ENCODE measurements around the gene SEMG1. TPM values are rescaled to one million over a fixed set of nuclear protein-coding genes. Genes with fewer than 3 reads are reported as not detected.

The SEMG1 gene
- total RNA-seq, 1 experiment from 2014 or later: 2.0 TPM

DNA sequence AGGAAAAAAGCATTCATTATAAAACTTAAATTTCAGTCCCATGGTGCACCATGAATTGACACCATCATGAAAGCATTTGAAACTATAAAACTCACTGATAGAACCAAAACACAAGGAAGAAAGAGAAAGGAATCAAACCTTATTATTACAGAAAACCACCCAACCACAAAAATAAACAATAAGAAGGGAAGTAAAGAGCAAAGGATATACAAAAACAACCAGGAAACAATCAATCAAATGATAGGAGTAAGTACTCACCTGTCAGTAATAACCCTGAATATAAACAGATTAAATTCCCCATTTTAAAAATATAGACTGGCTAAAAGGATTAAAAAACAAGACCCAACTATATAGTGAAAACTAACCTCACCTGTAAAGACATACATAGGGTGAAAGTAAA lies 41.8 kb downstream of the SEMG1 start:
- Histone ChIP-seq H4K91ac (ENCODE audit: insufficient read length, low read depth, low read length) (no peak overlapping the region), H2AFZ (ENCODE audit: low read length) (no peak overlapping the region)
- no peak for DNase-seq

More for the DNA sequence above, 41.8 kb downstream of the SEMG1 start:
- Mint-ChIP-seq H3K4me1 (no peaks in the 10 kb centered on the region), H3K36me3 (ENCODE audit: insufficient read depth in 1 of 3, low read depth in 3 of 3) (no peaks in the 10 kb centered on the region), H3K9me3 (no peaks in the 10 kb centered on the region), H3K27ac (no peak overlapping the region), H3K27me3 (ENCODE audit: low read depth) (peaks cover 42% of the 10 kb centered on the region), H3K4me3 (no peak overlapping the region)
- Histone ChIP-seq H2BK12ac (ENCODE audit: insufficient read length, low read depth, low read length) (no peak overlapping the region), H3K23ac (ENCODE audit: insufficient read length, low read depth, low read length) (no peak overlapping the region), H4K5ac (ENCODE audit: insufficient read length, low read depth, low read length) (no peak overlapping the region), H3K4me1 (ENCODE audit: insufficient read depth, low read length) (no peaks in the 10 kb centered on the region), H2BK5ac (ENCODE audit: insufficient read length, low read length) (no peak overlapping the region), H3K79me1 (ENCODE audit: insufficient read depth, low read depth, low read length, poor library complexity, severe bottlenecking) (no peaks in the 10 kb centered on the region), H3T11ph (ENCODE audit: low read length) (no peak overlapping the region), H2BK15ac (ENCODE audit: low read depth, low read length) (no peak overlapping the region), H4K20me1 (ENCODE audit: control insufficient read depth, insufficient read depth, insufficient read length) (no peaks in the 10 kb centered on the region), H4K8ac (replicated peaks; ENCODE audit: insufficient read length, low read depth, low read length) (no peak overlapping the region), H3K18ac (ENCODE audit: insufficient read length, low read depth, low read length) (no peak overlapping the region), H3K79me2 (ENCODE audit: insufficient read depth, low read length) (no peaks in the 10 kb centered on the region), H3K4me2 (ENCODE audit: insufficient read depth, insufficient read length, low read length) (no peak overlapping the region), H3K27me3 (ENCODE audit: insufficient read depth, low read length) (no peaks in the 10 kb centered on the region), H2BK120ac (ENCODE audit: low read depth, low read length, poor library complexity, severe bottlenecking) (no peak overlapping the region), H3K14ac (ENCODE audit: insufficient read depth, low read length) (no peak overlapping the region), H2AK5ac (ENCODE audit: insufficient read length, low read length) (no peak overlapping the region), H3K56ac (ENCODE audit: insufficient read length, low read depth, low read length) (no peak overlapping the region), H3K9ac (ENCODE audit: extremely low read depth, insufficient read length, low read length) (no peak overlapping the region), H2BK20ac (ENCODE audit: low read depth, low read length, poor library complexity, severe bottlenecking) (no peak overlapping the region), H3K9me3 (ENCODE audit: control insufficient read depth, low read depth, low read length) (no peaks in the 10 kb centered on the region), H3K27ac (ENCODE audit: insufficient read length, low read depth, low read length) (no peak overlapping the region), H3K4ac (ENCODE audit: low read depth, low read length) (no peak overlapping the region), H3K23me2 (ENCODE audit: insufficient read length, low read depth, low read length, poor library complexity, severe bottlenecking) (no peaks in the 10 kb centered on the region)
- TF ChIP-seq, protein P1, sequence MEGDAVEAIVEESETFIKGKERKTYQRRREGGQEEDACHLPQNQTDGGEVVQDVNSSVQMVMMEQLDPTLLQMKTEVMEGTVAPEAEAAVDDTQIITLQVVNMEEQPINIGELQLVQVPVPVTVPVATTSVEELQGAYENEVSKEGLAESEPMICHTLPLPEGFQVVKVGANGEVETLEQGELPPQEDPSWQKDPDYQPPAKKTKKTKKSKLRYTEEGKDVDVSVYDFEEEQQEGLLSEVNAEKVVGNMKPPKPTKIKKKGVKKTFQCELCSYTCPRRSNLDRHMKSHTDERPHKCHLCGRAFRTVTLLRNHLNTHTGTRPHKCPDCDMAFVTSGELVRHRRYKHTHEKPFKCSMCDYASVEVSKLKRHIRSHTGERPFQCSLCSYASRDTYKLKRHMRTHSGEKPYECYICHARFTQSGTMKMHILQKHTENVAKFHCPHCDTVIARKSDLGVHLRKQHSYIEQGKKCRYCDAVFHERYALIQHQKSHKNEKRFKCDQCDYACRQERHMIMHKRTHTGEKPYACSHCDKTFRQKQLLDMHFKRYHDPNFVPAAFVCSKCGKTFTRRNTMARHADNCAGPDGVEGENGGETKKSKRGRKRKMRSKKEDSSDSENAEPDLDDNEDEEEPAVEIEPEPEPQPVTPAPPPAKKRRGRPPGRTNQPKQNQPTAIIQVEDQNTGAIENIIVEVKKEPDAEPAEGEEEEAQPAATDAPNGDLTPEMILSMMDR (conservative IDR thresholded peaks at IDR 0.05): no peak

All from H9 (cell line).